ENCODE results near the gene ABCC10. TPM values are rescaled to one million over a fixed set of nuclear protein-coding genes. Genes with fewer than 3 reads are reported as not detected.

ABCC10 gene
- total and polyA plus RNA-seq, 9 donors, result 10.7 to 22.0 (median 14.3) TPM

GRCh38 chr6:43478008-43478372, 50.6 kb downstream of the ABCC10 start:
- Histone ChIP-seq H3K4me1 (ENCODE audit: control insufficient read depth, insufficient read depth, low read length) (peaks cover 15% of the 10 kb centered on the region), H3K4me3 (ENCODE audit: low read length) (peak overlapping the region; percentile 65), H3K27me3 (ENCODE audit: control insufficient read depth, insufficient read depth, low read length) (no peaks in the 10 kb centered on the region), H3K9me3 (replicated peaks; ENCODE audit: control insufficient read depth, low read depth, low read length) (no peaks in the 10 kb centered on the region), H3K27ac (ENCODE audit: low read length) (peak overlapping the region; percentile 86), H3K36me3 (ENCODE audit: control insufficient read depth, insufficient read depth, low read length) (peaks cover 2% of the 10 kb centered on the region)
- DNase-seq, result no peak
- WGBS (ENCODE audit: insufficient coverage), result 29% methylated on average over 3 of the region's 3 CpGs

- DNase-seq, result no peak
- Histone ChIP-seq H3K27ac (ENCODE audit: low read length) (no peak overlapping the region), H3K4me3 (ENCODE audit: low read length) (no peak overlapping the region), H3K36me3 (ENCODE audit: control insufficient read depth, insufficient read depth, low read length) (peaks cover 2% of the 10 kb centered on the region), H3K4me1 (ENCODE audit: control insufficient read depth, insufficient read depth, low read length) (peaks cover 9% of the 10 kb centered on the region), H3K27me3 (ENCODE audit: control insufficient read depth, insufficient read depth, low read length) (no peaks in the 10 kb centered on the region), H3K9me3 (replicated peaks; ENCODE audit: control insufficient read depth, low read depth, low read length) (no peaks in the 10 kb centered on the region)
- WGBS (ENCODE audit: insufficient coverage), result no CpG with 5 or more reads among the region's 2 CpGs
These were observed 53.7 kb downstream of the ABCC10 start for GRCh38 chr6:43481075-43481474.

GRCh38 chr6:43481591-43482236, 54.4 kb downstream of the ABCC10 start:
- DNase-seq, result no peak
- WGBS (ENCODE audit: insufficient coverage), result 88% methylated on average over 3 of the region's 11 CpGs

GRCh38 chr6:43488667-43489276, 61.4 kb downstream of the ABCC10 start:
- 100% methylated on average over 1 of the region's 4 CpGs for WGBS (ENCODE audit: insufficient coverage)

More at GRCh38 chr6:43481591-43482236, 54.4 kb downstream of the ABCC10 start:
- Histone ChIP-seq H3K4me1 (ENCODE audit: control insufficient read depth, insufficient read depth, low read length) (peaks cover 9% of the 10 kb centered on the region), H3K4me3 (ENCODE audit: low read length) (no peak overlapping the region), H3K9me3 (replicated peaks; ENCODE audit: control insufficient read depth, low read depth, low read length) (no peaks in the 10 kb centered on the region), H3K27me3 (ENCODE audit: control insufficient read depth, insufficient read depth, low read length) (no peaks in the 10 kb centered on the region), H3K36me3 (ENCODE audit: control insufficient read depth, insufficient read depth, low read length) (peaks cover 4% of the 10 kb centered on the region), H3K27ac (ENCODE audit: low read length) (no peak overlapping the region)

GRCh38 chr6:43489277-43490072, 62.1 kb downstream of the ABCC10 start:
- Histone ChIP-seq H3K27ac (ENCODE audit: low read length) (peak overlapping the region; percentile 83), H3K36me3 (ENCODE audit: control insufficient read depth, insufficient read depth, low read length) (peaks cover 14% of the 10 kb centered on the region), H3K4me3 (ENCODE audit: low read length) (no peak overlapping the region), H3K4me1 (ENCODE audit: control insufficient read depth, insufficient read depth, low read length) (peaks cover 28% of the 10 kb centered on the region), H3K27me3 (ENCODE audit: control insufficient read depth, insufficient read depth, low read length) (no peaks in the 10 kb centered on the region), H3K9me3 (replicated peaks; ENCODE audit: control insufficient read depth, low read depth, low read length) (no peaks in the 10 kb centered on the region)
- DNase-seq, result peak; percentile 79
- WGBS (ENCODE audit: insufficient coverage), result 59% methylated on average over 6 of the region's 12 CpGs

More at GRCh38 chr6:43488667-43489276, 61.4 kb downstream of the ABCC10 start:
- Histone ChIP-seq H3K36me3 (ENCODE audit: control insufficient read depth, insufficient read depth, low read length) (peaks cover 14% of the 10 kb centered on the region), H3K9me3 (replicated peaks; ENCODE audit: control insufficient read depth, low read depth, low read length) (no peaks in the 10 kb centered on the region), H3K27me3 (ENCODE audit: control insufficient read depth, insufficient read depth, low read length) (no peaks in the 10 kb centered on the region), H3K4me3 (ENCODE audit: low read length) (no peak overlapping the region), H3K4me1 (ENCODE audit: control insufficient read depth, insufficient read depth, low read length) (peaks cover 21% of the 10 kb centered on the region), H3K27ac (ENCODE audit: low read length) (peak overlapping the region; percentile 81)
- no peak for DNase-seq

- no peaks in the 10 kb centered on the region for H3K9me3 ChIP-seq (replicated peaks; ENCODE audit: control insufficient read depth, low read depth, low read length)
- peaks cover 38% of the 10 kb centered on the region for H3K4me1 ChIP-seq (ENCODE audit: control insufficient read depth, insufficient read depth, low read length)
- H3K4me3 ChIP-seq (ENCODE audit: low read length), result no peak overlapping the region
- peaks cover 14% of the 10 kb centered on the region for H3K36me3 ChIP-seq (ENCODE audit: control insufficient read depth, insufficient read depth, low read length)
- no CpG with 5 or more reads among the region's 6 CpGs for WGBS (ENCODE audit: insufficient coverage)
- peak overlapping the region; percentile 83 for H3K27ac ChIP-seq (ENCODE audit: low read length)
- DNase-seq, result peak; percentile 21
- no peaks in the 10 kb centered on the region for H3K27me3 ChIP-seq (ENCODE audit: control insufficient read depth, insufficient read depth, low read length)
These were observed 63.2 kb downstream of the ABCC10 start for GRCh38 chr6:43490523-43490939.

GRCh38 chr6:43491750-43492661, 64.7 kb downstream of the ABCC10 start:
- H3K36me3 ChIP-seq (ENCODE audit: control insufficient read depth, insufficient read depth, low read length), result peaks cover 9% of the 10 kb centered on the region
- H3K27me3 ChIP-seq (ENCODE audit: control insufficient read depth, insufficient read depth, low read length), result no peaks in the 10 kb centered on the region
- no peaks in the 10 kb centered on the region for H3K9me3 ChIP-seq (replicated peaks; ENCODE audit: control insufficient read depth, low read depth, low read length)
- DNase-seq, result peak; percentile 83
- WGBS (ENCODE audit: insufficient coverage), result 46% methylated on average over 6 of the region's 10 CpGs
- peaks cover 53% of the 10 kb centered on the region for H3K4me1 ChIP-seq (ENCODE audit: control insufficient read depth, insufficient read depth, low read length)
- no peak overlapping the region for H3K4me3 ChIP-seq (ENCODE audit: low read length)
- H3K27ac ChIP-seq (ENCODE audit: low read length), result peak overlapping the region; percentile 75

GRCh38 chr6:43492673-43493072, 65.3 kb downstream of the ABCC10 start:
- 73% methylated on average over 2 of the region's 3 CpGs for WGBS (ENCODE audit: insufficient coverage)
- H3K4me3 ChIP-seq (ENCODE audit: low read length), result no peak overlapping the region
- peaks cover 59% of the 10 kb centered on the region for H3K4me1 ChIP-seq (ENCODE audit: control insufficient read depth, insufficient read depth, low read length)
- H3K27ac ChIP-seq (ENCODE audit: low read length), result peak overlapping the region; percentile 45
- peaks cover 7% of the 10 kb centered on the region for H3K36me3 ChIP-seq (ENCODE audit: control insufficient read depth, insufficient read depth, low read length)
- H3K27me3 ChIP-seq (ENCODE audit: control insufficient read depth, insufficient read depth, low read length), result no peaks in the 10 kb centered on the region
- peak; percentile 44 for DNase-seq
- no peaks in the 10 kb centered on the region for H3K9me3 ChIP-seq (replicated peaks; ENCODE audit: control insufficient read depth, low read depth, low read length)

GRCh38 chr6:43493230-43493629, 65.9 kb downstream of the ABCC10 start:
- H3K4me1 ChIP-seq (ENCODE audit: control insufficient read depth, insufficient read depth, low read length), result peaks cover 62% of the 10 kb centered on the region
- 50% methylated on average over 2 of the region's 2 CpGs for WGBS (ENCODE audit: insufficient coverage)
- peak overlapping the region; percentile 31 for H3K27ac ChIP-seq (ENCODE audit: low read length)
- H3K4me3 ChIP-seq (ENCODE audit: low read length), result no peak overlapping the region
- no peaks in the 10 kb centered on the region for H3K9me3 ChIP-seq (replicated peaks; ENCODE audit: control insufficient read depth, low read depth, low read length)
- no peak for DNase-seq
- no peaks in the 10 kb centered on the region for H3K27me3 ChIP-seq (ENCODE audit: control insufficient read depth, insufficient read depth, low read length)
- peaks cover 9% of the 10 kb centered on the region for H3K36me3 ChIP-seq (ENCODE audit: control insufficient read depth, insufficient read depth, low read length)
